Astrocyte (in vitro differentiated cells and primary cell): ENCODE data around the gene CCDC177.

Experiments used
- CTCF ChIP-seq: IDR thresholded peaks from 2 replicates; pipeline ENCODE4 v1.5.1; 2011; ENCODE audit warnings: low read depth, mild to moderate bottlenecking, inconsistent platforms, low read length, moderate library complexity; ENCODE audit not compliant: insufficient read depth
- EZH2 ChIP-seq: IDR thresholded peaks from 2 replicates; pipeline ENCODE4 v1.6.1; 2012; ENCODE audit warnings: mild to moderate bottlenecking, low read length, inconsistent platforms; ENCODE audit not compliant: insufficient read depth

GRCh38 chr14:69606258-69607184 lies 31.9 kb upstream of the CCDC177 start:
- TF ChIP-seq CTCF (no peak), EZH2 (no peak)
